ENCODE data around the gene WNK1. TPM values are rescaled to one million over a fixed set of nuclear protein-coding genes. Genes with fewer than 3 reads are reported as not detected.
A peak's percentile ranks its signal among the peaks of the same experiment; 100 is the strongest.

WNK1 gene
- total RNA-seq, 1 donor from 2014 or later = 150 TPM

DNA sequence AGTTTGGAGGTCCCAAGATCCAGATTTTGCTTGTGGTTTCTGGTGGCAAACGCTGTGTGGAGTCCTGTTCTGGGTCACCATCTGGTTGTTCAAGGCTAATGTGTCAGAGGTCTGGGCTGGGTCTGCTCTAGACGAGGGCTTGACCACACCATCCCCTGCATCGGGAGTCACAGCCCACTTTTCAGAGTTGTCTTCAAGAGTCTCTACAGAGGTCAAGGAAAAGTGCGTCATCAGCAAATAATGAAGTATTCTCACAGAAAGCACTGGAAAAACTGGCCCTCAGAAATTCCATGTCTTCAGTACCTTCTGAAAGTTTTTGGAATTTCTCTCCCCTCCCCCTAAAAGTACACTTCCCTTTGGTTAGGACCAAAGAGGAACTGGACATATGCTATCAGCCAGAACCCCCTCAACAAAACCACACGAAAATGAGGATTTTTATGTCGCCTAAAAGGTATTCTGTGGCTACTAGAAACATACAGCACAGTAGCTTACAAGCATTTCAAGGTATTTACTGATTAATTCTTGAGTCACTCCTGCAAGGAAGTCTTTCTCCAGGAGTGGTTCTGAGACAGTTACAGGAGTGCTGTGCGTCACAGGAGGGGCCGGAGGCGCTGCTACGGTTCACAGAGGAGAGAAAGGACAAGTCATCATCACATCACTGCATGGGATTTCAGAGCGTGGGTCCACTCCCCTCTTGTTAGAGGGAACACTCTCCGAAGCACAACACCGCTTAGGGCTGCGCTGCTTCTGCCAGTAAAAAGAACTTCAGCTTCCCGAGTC lies 161.7 kb downstream of the WNK1 start:
- Mint-ChIP-seq H3K4me3 (no peak overlapping the region), H3K27me3 (ENCODE audit: low read depth) (no peaks in the 10 kb centered on the region), H3K36me3 (peaks cover 55% of the 10 kb centered on the region), H3K9me3 (no peaks in the 10 kb centered on the region), H3K27ac (peak overlapping the region; percentile 15), H3K4me1 (no peaks in the 10 kb centered on the region)
- no peak for DNase-seq (ENCODE audit: low spot score in 2 of 2, unreplicated experiment in 2 of 2)
- no peak for TF ChIP-seq CTCF (IDR thresholded peaks at IDR 0.05; ENCODE audit: unreplicated experiment)

GRCh38 chr12:915090-915489 lies 162.7 kb downstream of the WNK1 start:
- Mint-ChIP-seq H3K4me1 (no peaks in the 10 kb centered on the region), H3K27me3 (ENCODE audit: low read depth) (no peaks in the 10 kb centered on the region), H3K4me3 (no peak overlapping the region), H3K36me3 (peaks cover 55% of the 10 kb centered on the region), H3K9me3 (no peaks in the 10 kb centered on the region), H3K27ac (no peak overlapping the region)
- no peak for TF ChIP-seq CTCF (IDR thresholded peaks at IDR 0.05; ENCODE audit: unreplicated experiment)
- no peak for DNase-seq (ENCODE audit: low spot score in 2 of 2, unreplicated experiment in 2 of 2)

DNA sequence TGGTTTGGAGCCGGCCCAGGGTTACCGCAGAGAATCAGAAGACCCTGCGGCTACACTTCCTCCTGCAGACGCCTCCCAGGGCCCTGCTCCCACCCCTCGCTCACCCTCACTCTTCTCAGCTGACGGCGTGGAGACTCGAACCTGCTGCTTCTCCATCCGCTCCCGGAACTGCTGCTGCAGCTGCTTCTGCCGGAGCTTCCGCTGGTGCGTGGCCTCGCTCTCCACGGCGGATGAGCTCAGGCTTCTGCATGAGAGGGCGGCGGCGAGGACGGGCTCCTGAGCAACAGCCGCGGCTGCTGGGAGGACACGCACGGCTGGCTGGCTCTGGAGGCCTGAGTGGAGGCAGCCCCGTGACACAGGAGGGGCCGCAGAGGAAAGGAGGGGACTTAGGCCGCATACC lies 163.9 kb downstream of the WNK1 start:
- no peak for TF ChIP-seq CTCF (IDR thresholded peaks at IDR 0.05; ENCODE audit: unreplicated experiment)
- H3K4me3 Mint-ChIP-seq = no peak overlapping the region
- no peak for DNase-seq (ENCODE audit: low spot score in 2 of 2, unreplicated experiment in 2 of 2)
- no peaks in the 10 kb centered on the region for H3K27me3 Mint-ChIP-seq (ENCODE audit: low read depth)
- H3K36me3 Mint-ChIP-seq = peaks cover 62% of the 10 kb centered on the region
- no peak overlapping the region for H3K27ac Mint-ChIP-seq
- H3K4me1 Mint-ChIP-seq = no peaks in the 10 kb centered on the region
- H3K9me3 Mint-ChIP-seq = no peaks in the 10 kb centered on the region

DNA sequence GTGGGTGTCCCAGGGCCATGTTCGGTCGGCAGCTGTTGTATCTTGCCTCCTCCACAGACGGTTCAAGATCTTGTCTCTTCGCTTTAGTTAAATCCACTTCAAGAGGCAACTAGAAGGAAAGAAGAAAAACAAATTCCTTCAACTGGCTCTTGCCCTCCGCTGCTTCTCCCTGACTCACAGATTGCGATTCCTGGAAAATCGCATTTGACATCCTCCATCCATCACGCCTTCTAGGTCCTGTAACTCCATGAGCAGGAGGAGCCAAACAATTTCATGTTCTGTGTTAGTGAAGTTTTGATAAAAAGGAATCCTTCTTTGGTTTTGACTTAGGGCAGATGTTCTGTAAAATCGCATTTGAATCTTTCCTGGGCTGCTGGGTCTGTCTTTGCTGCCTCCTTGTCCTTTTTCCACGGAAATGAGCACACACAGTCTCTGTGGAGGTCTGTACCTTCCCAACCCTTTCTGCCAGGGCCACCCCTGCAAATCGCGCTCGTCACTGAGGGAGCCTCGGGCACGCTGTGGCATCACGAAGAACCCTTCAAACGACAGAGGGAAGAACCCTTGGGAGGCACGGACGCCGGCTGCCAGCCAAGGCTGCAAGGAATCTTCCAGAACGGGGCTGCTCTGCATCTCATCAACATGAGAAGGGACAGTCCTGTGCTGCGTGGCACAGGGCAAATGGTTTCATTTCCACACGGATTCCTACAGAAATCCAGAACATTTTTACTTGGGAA lies 164.5 kb downstream of the WNK1 start:
- H3K36me3 Mint-ChIP-seq = peaks cover 61% of the 10 kb centered on the region

GRCh38 chr12:920676-921075 lies 168.3 kb downstream of the WNK1 start:
- Mint-ChIP-seq H3K4me3 (no peak overlapping the region), H3K27ac (peak overlapping the region; percentile 52), H3K9me3 (no peaks in the 10 kb centered on the region), H3K36me3 (peaks cover 50% of the 10 kb centered on the region), H3K4me1 (no peaks in the 10 kb centered on the region), H3K27me3 (ENCODE audit: low read depth) (no peaks in the 10 kb centered on the region)
- no peak for DNase-seq (ENCODE audit: low spot score in 2 of 2, unreplicated experiment in 2 of 2)
- TF ChIP-seq CTCF (IDR thresholded peaks at IDR 0.05; ENCODE audit: unreplicated experiment) = no peak

More for the DNA sequence above, 164.5 kb downstream of the WNK1 start:
- H3K27me3 Mint-ChIP-seq (ENCODE audit: low read depth) = no peaks in the 10 kb centered on the region
- H3K27ac Mint-ChIP-seq = no peak overlapping the region
- TF ChIP-seq CTCF (IDR thresholded peaks at IDR 0.05; ENCODE audit: unreplicated experiment) = no peak
- DNase-seq (ENCODE audit: low spot score in 2 of 2, unreplicated experiment in 2 of 2) = no peak
- no peaks in the 10 kb centered on the region for H3K9me3 Mint-ChIP-seq
- no peaks in the 10 kb centered on the region for H3K4me1 Mint-ChIP-seq
- no peak overlapping the region for H3K4me3 Mint-ChIP-seq
